Upper lobe of left lung (tissue), 4 donors: Measurements from ENCODE around the gene PRKAR1B.

Source experiments
- CTCF ChIP-seq, 6 experiments: fragments of 450-650 bp in 4 of 6; fragments of 200-600 bp in 2 of 6; sonication (generic) in 2 of 6; IDR thresholded peaks; one replicate each; pipeline ENCODE4 v1.5.1; 2016 to 2019; ENCODE audit warnings: antibody characterized with exemption in 6 of 6
- EP300 ChIP-seq, 4 donors: sonication (generic); formaldehyde crosslinking; IDR thresholded peaks; one replicate each; pipeline ENCODE4 v1.5.1; 2017; ENCODE audit warnings: antibody characterized with exemption in 4 of 4, control low read depth in 2 of 4
- POLR2A ChIP-seq, 4 donors: fragments of 450-650 bp; IDR thresholded peaks; one replicate each; pipeline ENCODE4 v1.5.1; 2016 to 2017; ENCODE audit warnings: antibody characterized with exemption in 4 of 4, mild to moderate bottlenecking in 2 of 4
- POLR2AphosphoS5 ChIP-seq, 2 donors: sonication (generic); formaldehyde crosslinking; IDR thresholded peaks; one replicate each; pipeline ENCODE4 v1.5.1; 2017; ENCODE audit warnings: antibody characterized with exemption in 2 of 2

DNA sequence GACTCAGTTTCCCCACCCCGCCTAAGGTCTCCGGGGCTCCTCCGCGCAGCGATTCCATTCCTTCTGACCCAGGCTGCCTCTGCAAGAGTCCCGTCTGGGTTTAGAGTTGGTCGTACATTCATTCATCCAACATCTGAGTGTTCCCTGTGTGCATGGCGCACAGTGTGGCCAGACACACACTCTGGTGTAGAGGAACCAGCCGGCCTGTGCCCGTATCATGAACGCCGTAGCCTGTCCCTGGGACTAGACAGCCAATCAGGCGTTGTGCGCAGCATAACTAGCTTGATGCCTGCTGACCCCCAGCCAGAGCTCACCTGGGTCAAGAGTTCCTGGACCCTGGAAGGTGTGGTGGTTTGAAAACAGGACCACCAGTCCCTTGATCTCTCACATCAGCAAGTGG lies 186.5 kb downstream of the PRKAR1B start:
- TF ChIP-seq CTCF (IDR thresholded peaks at IDR 0.05) (no peak), EP300 (IDR thresholded peaks at IDR 0.05) (no peak), POLR2AphosphoS5 (IDR thresholded peaks at IDR 0.05) (no peak), POLR2A (IDR thresholded peaks at IDR 0.05) (no peak)
